ENCODE results near the gene ACSF3. TPM values are rescaled to one million over a fixed set of nuclear protein-coding genes. Genes with fewer than 3 reads are reported as not detected.

ACSF3 gene
- total and polyA plus RNA-seq, 4 donors = 15.3 to 27.3 (median 18.8) TPM

DNA sequence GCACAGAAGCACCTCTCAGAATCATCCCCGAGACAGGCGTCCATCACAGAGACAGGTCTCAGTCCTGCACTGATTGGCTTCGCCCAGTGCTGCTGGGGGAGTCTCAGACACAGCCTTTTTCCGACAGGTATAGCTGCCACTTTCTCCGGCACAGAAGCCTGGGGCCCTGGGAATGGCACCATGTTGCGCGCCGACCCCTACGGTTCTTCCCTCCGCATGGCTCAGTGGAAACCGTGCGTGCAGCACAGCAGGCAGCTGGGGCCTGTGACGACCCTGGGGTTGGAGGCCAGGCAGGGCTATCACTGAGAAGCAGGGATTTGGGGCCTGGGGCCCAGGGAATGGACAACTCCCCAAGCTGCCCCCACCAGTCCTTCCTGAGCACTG is 48.2 kb downstream of the ACSF3 start:
- H3K27ac ChIP-seq (ENCODE audit: low read depth in 1 of 2, low read length in 2 of 2) = no peak overlapping the region
- H3K27me3 ChIP-seq (ENCODE audit: control insufficient read depth in 4 of 4, insufficient read depth in 4 of 4, low read length in 3 of 4) = no peaks in the 10 kb centered on the region
- TF ChIP-seq NR2F2 (IDR thresholded peaks at IDR 0.05) = no peak
- TF ChIP-seq, protein P1, sequence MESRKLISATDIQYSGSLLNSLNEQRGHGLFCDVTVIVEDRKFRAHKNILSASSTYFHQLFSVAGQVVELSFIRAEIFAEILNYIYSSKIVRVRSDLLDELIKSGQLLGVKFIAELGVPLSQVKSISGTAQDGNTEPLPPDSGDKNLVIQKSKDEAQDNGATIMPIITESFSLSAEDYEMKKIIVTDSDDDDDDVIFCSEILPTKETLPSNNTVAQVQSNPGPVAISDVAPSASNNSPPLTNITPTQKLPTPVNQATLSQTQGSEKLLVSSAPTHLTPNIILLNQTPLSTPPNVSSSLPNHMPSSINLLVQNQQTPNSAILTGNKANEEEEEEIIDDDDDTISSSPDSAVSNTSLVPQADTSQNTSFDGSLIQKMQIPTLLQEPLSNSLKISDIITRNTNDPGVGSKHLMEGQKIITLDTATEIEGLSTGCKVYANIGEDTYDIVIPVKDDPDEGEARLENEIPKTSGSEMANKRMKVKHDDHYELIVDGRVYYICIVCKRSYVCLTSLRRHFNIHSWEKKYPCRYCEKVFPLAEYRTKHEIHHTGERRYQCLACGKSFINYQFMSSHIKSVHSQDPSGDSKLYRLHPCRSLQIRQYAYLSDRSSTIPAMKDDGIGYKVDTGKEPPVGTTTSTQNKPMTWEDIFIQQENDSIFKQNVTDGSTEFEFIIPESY (IDR thresholded peaks at IDR 0.05) = no peak
- TF ChIP-seq GABPA (IDR thresholded peaks at IDR 0.05 in 1 of 2, conservative IDR thresholded peaks at IDR 0.05 in 1 of 2) = no peak
- no peak for TF ChIP-seq RAD21 (IDR thresholded peaks at IDR 0.05)
- TF ChIP-seq, protein P2, sequence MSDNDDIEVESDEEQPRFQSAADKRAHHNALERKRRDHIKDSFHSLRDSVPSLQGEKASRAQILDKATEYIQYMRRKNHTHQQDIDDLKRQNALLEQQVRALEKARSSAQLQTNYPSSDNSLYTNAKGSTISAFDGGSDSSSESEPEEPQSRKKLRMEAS (IDR thresholded peaks at IDR 0.05) = no peak
- TF ChIP-seq EGR1 (IDR thresholded peaks at IDR 0.05; ENCODE audit: low read depth in 2 of 2) = no peak
- TF ChIP-seq, protein P3, sequence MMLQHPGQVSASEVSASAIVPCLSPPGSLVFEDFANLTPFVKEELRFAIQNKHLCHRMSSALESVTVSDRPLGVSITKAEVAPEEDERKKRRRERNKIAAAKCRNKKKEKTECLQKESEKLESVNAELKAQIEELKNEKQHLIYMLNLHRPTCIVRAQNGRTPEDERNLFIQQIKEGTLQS (IDR thresholded peaks at IDR 0.05) = no peak
- TF ChIP-seq HNF4A (conservative IDR thresholded peaks at IDR 0.05) = no peak
- no peak for TF ChIP-seq HNF4G (IDR thresholded peaks at IDR 0.05)
- TF ChIP-seq SP1 (IDR thresholded peaks at IDR 0.05) = no peak
- TF ChIP-seq TAF1 (conservative IDR thresholded peaks at IDR 0.05) = no peak
- TF ChIP-seq JUND (IDR thresholded peaks at IDR 0.05) = no peak
- TF ChIP-seq, protein P4, sequence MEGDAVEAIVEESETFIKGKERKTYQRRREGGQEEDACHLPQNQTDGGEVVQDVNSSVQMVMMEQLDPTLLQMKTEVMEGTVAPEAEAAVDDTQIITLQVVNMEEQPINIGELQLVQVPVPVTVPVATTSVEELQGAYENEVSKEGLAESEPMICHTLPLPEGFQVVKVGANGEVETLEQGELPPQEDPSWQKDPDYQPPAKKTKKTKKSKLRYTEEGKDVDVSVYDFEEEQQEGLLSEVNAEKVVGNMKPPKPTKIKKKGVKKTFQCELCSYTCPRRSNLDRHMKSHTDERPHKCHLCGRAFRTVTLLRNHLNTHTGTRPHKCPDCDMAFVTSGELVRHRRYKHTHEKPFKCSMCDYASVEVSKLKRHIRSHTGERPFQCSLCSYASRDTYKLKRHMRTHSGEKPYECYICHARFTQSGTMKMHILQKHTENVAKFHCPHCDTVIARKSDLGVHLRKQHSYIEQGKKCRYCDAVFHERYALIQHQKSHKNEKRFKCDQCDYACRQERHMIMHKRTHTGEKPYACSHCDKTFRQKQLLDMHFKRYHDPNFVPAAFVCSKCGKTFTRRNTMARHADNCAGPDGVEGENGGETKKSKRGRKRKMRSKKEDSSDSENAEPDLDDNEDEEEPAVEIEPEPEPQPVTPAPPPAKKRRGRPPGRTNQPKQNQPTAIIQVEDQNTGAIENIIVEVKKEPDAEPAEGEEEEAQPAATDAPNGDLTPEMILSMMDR (IDR thresholded peaks at IDR 0.05; ENCODE audit: low read depth, low read length, missing input control) = no peak
- TF ChIP-seq RXRA (IDR thresholded peaks at IDR 0.05) = no peak
- TF ChIP-seq YY1 (IDR thresholded peaks at IDR 0.05) = no peak
- TF ChIP-seq, protein P5, sequence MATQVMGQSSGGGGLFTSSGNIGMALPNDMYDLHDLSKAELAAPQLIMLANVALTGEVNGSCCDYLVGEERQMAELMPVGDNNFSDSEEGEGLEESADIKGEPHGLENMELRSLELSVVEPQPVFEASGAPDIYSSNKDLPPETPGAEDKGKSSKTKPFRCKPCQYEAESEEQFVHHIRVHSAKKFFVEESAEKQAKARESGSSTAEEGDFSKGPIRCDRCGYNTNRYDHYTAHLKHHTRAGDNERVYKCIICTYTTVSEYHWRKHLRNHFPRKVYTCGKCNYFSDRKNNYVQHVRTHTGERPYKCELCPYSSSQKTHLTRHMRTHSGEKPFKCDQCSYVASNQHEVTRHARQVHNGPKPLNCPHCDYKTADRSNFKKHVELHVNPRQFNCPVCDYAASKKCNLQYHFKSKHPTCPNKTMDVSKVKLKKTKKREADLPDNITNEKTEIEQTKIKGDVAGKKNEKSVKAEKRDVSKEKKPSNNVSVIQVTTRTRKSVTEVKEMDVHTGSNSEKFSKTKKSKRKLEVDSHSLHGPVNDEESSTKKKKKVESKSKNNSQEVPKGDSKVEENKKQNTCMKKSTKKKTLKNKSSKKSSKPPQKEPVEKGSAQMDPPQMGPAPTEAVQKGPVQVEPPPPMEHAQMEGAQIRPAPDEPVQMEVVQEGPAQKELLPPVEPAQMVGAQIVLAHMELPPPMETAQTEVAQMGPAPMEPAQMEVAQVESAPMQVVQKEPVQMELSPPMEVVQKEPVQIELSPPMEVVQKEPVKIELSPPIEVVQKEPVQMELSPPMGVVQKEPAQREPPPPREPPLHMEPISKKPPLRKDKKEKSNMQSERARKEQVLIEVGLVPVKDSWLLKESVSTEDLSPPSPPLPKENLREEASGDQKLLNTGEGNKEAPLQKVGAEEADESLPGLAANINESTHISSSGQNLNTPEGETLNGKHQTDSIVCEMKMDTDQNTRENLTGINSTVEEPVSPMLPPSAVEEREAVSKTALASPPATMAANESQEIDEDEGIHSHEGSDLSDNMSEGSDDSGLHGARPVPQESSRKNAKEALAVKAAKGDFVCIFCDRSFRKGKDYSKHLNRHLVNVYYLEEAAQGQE (IDR thresholded peaks at IDR 0.05) = no peak
- no peak overlapping the region for H3K4me3 ChIP-seq (ENCODE audit: low read depth in 1 of 3, low read length in 3 of 3)
- no peaks in the 10 kb centered on the region for H3K4me1 ChIP-seq (ENCODE audit: control insufficient read depth in 4 of 4, insufficient read depth in 4 of 4, low read length in 3 of 4)
- no peaks in the 10 kb centered on the region for H3K9me3 ChIP-seq (ENCODE audit: control insufficient read depth in 4 of 4, low read length in 3 of 4)
- no peak for DNase-seq (ENCODE audit: low spot score)
- peaks cover 2 to 35% (median 6%) of the 10 kb centered on the region in 4 donors for H3K36me3 ChIP-seq (ENCODE audit: control insufficient read depth in 4 of 4, insufficient read depth in 3 of 4, low read depth in 1 of 4, low read length in 3 of 4)
- no peak overlapping the region for H3K9ac ChIP-seq (ENCODE audit: low read depth in 1 of 2, low read length in 2 of 2)
- 98% methylated on average over 13 of the region's 13 CpGs for WGBS
